Upper lobe of right lung (tissue), 1 donor: ENCODE data around the gene WNK2. TPM values are rescaled to one million over a fixed set of nuclear protein-coding genes. Genes with fewer than 3 reads are reported as not detected.

Experiments used
- ATAC-seq: fragments of 200-7000 bp; cut with Tn5 transposase; one replicate; pipeline ENCODE4 v1.9.1; 2020; ENCODE audit warnings: mild to moderate bottlenecking, moderate library complexity
- DNase-seq: peaks from one replicate; pipeline ENCODE4 v3.0.0-alpha.2; 2020
- H3K27ac ChIP-seq: fragments of 200-600 bp; one replicate; pipeline ENCODE4 v1.8.0; 2022
- H3K27me3 ChIP-seq: fragments of 200-600 bp; one replicate; pipeline ENCODE4 v1.8.0; 2022; ENCODE audit warnings: mild to moderate bottlenecking
- H3K36me3 ChIP-seq: fragments of 200-600 bp; one replicate; pipeline ENCODE4 v1.8.0; 2022
- H3K4me1 ChIP-seq: fragments of 200-600 bp; one replicate; pipeline ENCODE4 v1.8.0; 2022
- H3K4me3 ChIP-seq: fragments of 200-600 bp; one replicate; pipeline ENCODE4 v1.8.0; 2022; ENCODE audit warnings: mild to moderate bottlenecking
- H3K9me3 ChIP-seq: fragments of 200-600 bp; one replicate; pipeline ENCODE4 v1.8.0; 2022
- intact Hi-C: fragments of 100-400 bp; cut with DNase I; formaldehyde crosslinking; loops from one replicate; pipeline ENCODE4 v1.11.0; 2022
- total RNA-seq: library from RNA; stranded (reverse); fragmentation: NEBNext Ultra II Directional; extraction: Animal tissue kit (Norgen Biotek cat#: 25700); gene quantifications from one replicate; pipeline ENCODE4 v1.2.1, GENCODE V29; 2021
- TF ChIP-seq, protein P1 (sequence below): fragments of 200-600 bp; IDR thresholded peaks from one replicate; pipeline ENCODE4 v1.8.0; 2022; ENCODE audit warnings: antibody characterized with exemption
- donor health status: DM: no; HTN: yes; CAD: no; lungs with severe emphysema.

WNK2 gene
- total RNA-seq, 1 donor from 2014 or later: 0.35 TPM

DNA sequence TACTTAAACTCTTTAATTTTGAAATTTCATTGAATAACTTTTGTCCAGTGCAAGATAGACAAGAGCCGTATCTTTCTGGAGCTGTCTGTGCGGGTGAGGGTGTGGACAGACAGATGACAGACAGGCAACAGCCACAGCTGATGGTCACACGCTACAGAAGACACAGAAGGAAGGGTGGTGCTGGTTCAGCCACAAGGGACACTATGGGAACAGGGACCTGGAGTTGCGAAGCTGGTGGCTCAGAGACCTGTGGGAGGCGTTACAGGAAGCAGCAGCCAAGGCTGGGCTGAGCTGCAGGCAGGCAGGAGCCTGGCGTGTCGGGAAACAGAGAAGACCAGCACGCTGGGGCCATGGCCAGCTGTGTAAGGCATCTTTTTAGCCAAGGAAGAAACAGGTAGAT lies 104.4 kb downstream of the WNK2 start:
- Histone ChIP-seq H3K36me3 (no peaks in the 10 kb centered on the region), H3K9me3 (no peaks in the 10 kb centered on the region), H3K27ac (no peak overlapping the region), H3K4me3 (no peak overlapping the region), H3K4me1 (no peaks in the 10 kb centered on the region), H3K27me3 (peaks cover 4% of the 10 kb centered on the region)
- DNase-seq (peak; percentile 62), ATAC-seq (peak; percentile 63)
- intact Hi-C loops: no loop called here
- TF ChIP-seq, protein P1, sequence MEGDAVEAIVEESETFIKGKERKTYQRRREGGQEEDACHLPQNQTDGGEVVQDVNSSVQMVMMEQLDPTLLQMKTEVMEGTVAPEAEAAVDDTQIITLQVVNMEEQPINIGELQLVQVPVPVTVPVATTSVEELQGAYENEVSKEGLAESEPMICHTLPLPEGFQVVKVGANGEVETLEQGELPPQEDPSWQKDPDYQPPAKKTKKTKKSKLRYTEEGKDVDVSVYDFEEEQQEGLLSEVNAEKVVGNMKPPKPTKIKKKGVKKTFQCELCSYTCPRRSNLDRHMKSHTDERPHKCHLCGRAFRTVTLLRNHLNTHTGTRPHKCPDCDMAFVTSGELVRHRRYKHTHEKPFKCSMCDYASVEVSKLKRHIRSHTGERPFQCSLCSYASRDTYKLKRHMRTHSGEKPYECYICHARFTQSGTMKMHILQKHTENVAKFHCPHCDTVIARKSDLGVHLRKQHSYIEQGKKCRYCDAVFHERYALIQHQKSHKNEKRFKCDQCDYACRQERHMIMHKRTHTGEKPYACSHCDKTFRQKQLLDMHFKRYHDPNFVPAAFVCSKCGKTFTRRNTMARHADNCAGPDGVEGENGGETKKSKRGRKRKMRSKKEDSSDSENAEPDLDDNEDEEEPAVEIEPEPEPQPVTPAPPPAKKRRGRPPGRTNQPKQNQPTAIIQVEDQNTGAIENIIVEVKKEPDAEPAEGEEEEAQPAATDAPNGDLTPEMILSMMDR: no peak

DNA sequence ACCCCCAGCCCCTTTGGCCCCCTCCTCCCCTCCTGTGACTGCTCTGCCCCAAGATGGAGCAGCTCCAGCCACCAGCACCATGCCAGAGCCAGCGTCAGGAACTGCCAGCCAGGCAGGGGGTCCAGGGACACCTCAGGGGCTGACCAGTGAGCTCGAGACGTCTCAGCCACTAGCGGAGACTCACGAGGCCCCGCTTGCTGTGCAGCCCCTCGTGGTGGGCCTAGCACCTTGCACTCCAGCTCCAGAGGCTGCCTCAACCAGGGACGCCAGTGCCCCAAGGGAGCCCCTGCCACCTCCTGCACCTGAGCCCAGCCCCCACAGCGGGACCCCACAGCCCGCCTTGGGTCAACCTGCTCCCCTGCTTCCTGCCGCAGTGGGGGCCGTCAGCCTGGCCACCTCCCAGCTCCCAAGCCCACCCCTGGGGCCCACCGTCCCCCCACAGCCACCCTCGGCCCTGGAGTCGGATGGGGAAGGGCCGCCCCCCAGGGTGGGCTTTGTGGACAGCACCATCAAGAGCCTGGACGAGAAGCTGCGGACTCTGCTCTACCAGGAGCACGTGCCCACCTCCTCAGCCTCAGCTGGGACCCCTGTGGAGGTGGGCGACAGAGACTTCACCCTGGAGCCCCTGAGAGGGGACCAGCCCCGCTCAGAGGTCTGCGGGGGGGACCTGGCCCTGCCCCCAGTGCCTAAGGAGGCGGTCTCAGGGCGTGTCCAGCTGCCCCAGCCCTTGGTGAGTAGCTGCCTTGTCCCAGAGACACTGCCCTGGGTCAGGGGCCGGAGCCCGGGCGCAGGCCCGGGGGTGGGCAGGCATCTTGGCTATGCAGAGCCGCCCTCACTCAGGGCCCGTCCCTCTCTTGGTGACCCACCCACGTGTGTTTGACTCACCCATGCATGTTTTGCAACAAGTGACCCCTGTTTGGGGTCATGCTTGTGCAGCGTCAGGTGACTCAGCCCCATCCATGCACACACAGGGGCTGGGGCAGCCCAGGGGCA lies 105.2 kb downstream of the WNK2 start:
- DNase-seq (peak; percentile 61), ATAC-seq (peak; percentile 12)
- intact Hi-C loops: no loop called here

DNA sequence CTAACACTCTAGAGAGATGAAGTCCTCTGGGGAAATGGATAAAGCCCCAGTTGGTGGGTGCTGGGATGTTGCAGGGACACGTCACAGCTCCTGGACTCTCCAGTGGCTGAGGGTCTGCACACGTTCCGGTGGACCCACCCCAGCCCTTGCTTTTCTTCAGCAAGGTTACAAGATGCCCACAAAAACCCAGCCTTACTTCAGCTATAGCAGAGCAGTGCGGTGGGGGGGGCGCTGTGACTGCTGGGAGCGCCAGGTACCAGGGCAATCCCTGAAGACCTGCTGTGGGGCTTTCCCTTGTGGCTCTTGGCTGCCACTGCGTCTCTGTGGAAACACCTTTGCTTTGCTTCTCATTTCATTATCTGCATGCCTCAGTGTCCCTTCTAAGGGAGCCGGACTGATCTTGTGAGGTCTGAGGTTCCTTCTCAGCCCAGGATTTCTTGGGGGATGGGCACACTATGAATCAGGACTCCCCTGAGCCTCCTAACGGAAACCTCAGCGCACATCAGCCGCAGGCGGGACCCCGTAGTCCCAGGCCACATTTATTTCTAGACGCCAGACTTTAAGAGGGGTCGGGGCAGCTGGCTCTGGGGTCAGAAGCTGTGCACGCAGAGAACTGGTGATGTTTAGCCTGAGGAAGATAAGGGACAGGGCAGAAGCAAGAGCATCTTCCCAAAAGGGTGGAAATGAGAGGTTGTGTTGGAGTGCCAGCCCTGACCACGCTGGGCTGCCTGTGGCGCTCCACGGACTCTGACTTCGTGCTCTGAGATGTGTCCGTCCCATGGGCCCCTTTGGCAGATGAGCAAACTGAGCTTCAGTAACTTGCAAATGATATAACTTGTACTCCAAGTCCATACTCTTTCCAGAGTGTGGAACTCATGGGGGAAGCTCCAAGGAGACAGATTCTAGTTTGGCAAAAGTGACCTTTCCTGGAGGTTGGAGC lies 106.8 kb downstream of the WNK2 start:
- Histone ChIP-seq H3K36me3 (no peaks in the 10 kb centered on the region), H3K27me3 (peaks cover 10% of the 10 kb centered on the region), H3K4me1 (no peaks in the 10 kb centered on the region), H3K4me3 (no peak overlapping the region), H3K27ac (no peak overlapping the region), H3K9me3 (no peaks in the 10 kb centered on the region)
- TF ChIP-seq, protein P1: no peak
- DNase-seq: peak; percentile 53
- intact Hi-C loops: no loop called here
- no peak for ATAC-seq

More for the DNA sequence above, 105.2 kb downstream of the WNK2 start:
- Histone ChIP-seq H3K27ac (no peak overlapping the region), H3K4me1 (no peaks in the 10 kb centered on the region), H3K9me3 (no peaks in the 10 kb centered on the region), H3K27me3 (peaks cover 5% of the 10 kb centered on the region), H3K36me3 (no peaks in the 10 kb centered on the region), H3K4me3 (no peak overlapping the region)
- TF ChIP-seq, protein P1: no peak

DNA sequence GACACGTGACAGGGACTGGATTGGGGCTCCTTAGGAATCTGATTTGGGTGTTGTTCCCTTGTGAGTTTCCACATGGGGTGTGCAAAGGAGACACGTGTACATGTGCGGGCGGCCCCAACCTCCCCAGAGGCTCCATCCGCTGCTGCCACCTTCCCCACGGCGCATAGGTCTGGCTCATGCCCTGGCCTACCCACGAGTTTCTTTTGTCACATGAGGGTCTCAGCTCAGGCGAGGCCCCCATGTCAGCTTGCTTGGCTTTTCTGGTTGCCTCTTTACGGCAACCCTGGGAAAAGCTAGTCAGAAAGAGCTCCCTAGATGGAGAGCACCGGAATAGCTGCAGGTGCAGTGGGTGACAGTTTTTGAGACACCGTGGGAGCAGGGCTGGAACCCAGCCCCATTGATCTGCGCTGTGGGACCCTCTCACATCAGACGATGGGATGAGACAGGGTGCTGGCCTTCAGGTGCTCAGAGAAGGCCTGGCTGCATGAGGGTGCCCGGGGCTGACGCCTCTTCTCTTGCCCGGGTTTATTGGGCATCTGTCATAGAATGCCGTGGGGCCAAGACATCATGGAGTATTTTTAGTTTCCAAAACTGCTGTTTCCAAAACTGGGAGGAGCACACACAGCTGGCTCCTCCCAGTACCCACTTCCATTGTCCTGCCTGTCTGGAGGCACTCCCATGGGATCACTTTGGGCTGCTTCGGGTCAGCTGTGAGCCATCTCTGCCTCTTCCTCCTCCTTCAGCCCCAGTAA lies 107.8 kb downstream of the WNK2 start:
- Histone ChIP-seq H3K4me3 (no peak overlapping the region), H3K9me3 (no peaks in the 10 kb centered on the region), H3K27ac (no peak overlapping the region), H3K36me3 (no peaks in the 10 kb centered on the region), H3K27me3 (peaks cover 10% of the 10 kb centered on the region), H3K4me1 (no peaks in the 10 kb centered on the region)
- DNase-seq (no peak), ATAC-seq (no peak)
- TF ChIP-seq, protein P1: no peak
- intact Hi-C loops: no loop called here

DNA sequence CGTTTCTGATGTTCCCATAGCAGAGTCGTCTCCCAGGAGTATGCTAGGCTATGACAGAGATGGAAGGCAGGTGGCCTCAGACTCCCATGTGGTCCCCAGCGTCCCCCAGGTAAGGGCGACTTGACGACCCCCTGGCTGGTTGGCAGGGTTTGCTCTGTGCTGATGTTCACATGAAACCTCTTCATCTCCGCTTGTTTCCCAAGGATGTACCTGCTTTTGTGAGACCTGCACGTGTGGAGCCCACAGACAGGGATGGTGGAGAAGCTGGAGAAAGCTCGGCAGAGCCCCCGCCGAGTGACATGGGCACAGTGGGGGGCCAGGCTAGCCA lies 108.3 kb downstream of the WNK2 start:
- Histone ChIP-seq H3K27me3 (peaks cover 10% of the 10 kb centered on the region), H3K27ac (no peak overlapping the region), H3K9me3 (no peaks in the 10 kb centered on the region), H3K4me1 (no peaks in the 10 kb centered on the region), H3K4me3 (no peak overlapping the region), H3K36me3 (no peaks in the 10 kb centered on the region)
- TF ChIP-seq, protein P1: no peak
- ATAC-seq (no peak), DNase-seq (no peak)
- intact Hi-C loops: no loop called here
